Activated CD4-positive, alpha-beta T cell treated with anti-CD3 and anti-CD28 coated beads, Interleukin-2, amount 50 U/mL, for 16 hours (primary cell): ENCODE results near the gene STUB1.

Experiments used
- DNase-seq: peaks from one replicate; pipeline ENCODE4 v3.0.0-alpha.2; 2020

Gene STUB1

DNA sequence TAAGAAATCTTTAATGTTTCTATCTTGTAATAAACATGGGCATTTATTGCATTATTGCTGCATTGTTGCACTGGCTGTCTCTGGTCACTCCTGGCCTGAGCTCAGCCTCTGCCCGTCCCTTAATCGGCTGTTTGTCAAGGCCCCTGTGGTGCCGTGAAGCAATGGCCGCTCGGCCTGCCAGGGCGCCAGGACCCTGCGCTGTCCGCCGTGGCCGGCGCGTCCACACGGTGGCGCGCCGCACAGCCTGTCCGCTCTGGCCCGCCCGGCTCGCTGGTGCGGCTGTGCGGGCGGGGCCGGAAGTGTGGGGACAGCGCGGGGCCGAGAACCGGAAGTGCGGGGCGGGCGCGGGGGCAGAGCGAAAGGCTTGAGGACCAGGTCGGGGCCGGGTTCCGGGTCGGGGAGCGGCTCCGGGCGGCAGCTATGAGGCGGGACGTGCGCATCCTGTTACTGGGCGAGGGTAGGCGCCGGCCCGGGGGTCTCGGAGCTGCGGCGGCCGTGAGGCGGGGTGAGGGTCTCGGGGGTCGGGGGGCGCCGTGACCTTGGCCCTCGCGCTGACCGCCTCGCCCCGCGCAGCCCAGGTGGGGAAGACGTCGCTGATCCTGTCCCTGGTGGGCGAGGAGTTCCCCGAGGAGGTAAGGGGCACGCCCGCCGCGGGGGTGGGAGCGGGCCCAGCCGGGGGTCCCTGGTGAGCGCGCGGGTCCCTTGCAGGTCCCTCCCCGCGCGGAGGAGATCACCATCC is 12.3 kb upstream of the STUB1 start, which contains the start of gene RHOT2:
TSS of gene RHOT2 (plus strand) at position 353 of the 739 bp plus-strand sequence. CDS start at position 421, 68 bp downstream.
- peak; percentile 95 for DNase-seq

DNA sequence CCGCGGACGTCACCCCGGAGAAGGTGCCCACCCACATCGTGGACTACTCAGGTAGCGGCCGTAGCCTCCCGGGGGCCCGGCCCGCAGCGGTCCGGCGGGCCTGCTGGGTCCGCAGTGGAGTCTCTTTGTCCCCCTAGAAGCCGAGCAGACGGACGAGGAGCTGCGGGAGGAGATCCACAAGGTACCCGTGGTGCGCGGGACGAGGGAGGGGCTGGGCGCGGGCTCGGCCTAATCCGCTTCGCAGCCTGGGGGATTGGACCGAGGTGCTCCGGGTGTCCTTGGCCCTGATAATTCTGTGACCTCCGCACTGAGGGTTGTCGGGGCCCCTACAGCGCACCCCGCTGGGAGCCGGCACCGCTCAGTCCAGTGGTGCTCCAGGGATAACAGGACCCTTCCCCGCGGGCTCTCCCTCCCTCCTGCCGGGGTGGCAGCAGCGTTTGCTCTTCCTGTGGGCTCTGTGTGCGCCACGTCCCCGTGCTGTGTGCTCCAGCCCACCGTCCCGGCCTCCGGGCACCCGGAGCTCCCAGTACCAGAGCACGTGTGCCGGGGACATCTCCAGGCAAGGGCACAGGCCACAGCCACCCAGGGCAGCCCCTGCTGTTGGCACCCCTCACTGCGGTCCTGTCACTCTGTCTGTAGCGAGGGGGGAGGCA is 11.6 kb upstream of the STUB1 start:
- no peak for DNase-seq

DNA sequence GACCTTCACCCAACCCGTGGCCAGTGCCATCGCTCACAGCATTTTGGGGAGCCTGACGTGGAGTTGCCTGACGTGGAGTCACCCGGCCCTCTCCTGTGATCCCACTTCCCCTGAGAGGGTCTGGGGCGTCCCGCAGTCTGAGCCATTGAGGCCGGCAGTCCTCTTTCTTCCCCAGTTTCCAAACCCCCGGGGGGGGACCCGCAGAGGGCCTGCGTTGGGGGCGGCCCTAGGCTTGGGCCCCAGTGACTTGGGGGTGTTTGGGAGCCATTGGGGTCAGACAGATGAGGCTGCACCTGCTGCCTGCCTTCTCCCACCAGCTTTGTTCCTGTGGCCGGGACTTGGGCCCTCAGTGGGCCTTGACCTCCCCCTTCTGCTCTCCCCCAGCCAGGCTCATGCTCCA is 10.5 kb upstream of the STUB1 start:
- DNase-seq: no peak

DNA sequence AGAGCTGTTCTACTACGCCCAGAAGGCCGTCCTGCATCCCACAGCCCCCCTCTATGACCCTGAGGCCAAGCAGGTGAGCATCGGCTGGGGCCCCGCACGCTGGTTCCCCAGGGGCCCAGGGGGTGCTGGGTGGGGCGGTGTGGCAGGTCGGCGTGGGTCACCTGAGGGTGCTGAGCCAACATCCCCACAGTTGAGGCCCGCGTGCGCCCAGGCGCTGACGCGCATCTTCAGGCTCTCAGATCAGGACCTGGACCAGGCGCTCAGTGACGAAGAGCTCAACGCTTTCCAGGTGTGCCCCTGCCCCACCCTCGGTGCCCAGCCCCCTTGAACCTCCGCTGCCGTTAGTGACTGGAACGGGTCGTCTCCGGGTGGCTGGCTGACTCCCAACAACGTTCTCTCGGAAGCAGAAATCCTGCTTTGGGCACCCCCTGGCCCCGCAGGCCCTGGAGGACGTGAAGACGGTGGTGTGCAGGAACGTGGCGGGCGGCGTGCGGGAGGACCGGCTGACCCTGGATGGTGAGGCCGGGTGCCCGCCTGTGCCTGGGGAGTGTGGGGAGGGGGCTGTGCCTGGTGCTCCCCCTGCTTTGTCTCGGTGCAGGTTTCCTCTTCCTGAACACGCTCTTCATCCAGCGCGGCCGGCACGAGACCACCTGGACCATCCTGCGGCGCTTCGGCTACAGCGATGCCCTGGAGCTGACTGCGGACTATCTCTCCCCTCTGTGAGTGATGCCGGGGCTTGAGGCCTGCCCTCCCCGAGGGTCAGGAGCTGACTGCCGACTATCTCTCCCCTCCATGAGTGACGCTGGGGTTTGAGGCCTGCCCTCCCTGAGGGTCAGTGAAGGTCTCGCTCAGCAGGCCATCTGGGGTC is 9.5 kb upstream of the STUB1 start:
- no peak for DNase-seq

DNA sequence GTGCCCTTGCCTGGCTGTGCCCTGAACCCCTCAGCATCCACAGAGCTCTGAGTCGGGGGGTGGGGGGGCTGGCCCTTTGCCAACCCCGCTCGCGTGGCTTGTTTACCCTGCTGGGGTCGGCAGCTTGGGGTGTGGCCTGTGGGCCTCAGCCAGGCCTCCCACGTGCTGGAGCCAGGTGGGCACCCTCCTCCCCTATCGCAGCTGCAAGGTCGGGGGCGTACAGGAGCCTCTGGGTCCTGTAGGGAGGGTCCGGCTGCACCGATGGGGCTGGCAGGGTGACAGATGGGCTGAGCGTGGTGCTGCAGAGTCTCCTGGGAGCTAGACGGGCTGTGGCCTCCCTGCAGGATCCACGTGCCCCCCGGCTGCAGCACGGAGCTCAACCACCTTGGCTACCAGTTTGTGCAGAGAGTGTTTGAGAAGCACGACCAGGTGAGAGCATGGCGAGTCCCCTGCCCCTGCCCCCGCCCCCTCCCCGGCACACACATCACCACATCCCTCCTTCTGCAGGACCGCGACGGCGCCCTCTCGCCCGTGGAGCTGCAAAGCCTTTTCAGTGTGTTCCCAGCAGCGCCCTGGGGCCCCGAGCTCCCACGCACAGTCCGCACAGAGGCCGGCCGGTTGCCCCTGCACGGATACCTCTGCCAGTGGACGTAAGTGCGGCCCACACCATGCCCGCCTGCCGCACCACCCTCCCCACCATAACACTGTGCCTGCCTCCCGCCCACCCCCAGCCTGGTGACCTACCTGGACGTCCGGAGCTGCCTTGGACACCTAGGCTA is 8.7 kb upstream of the STUB1 start:
- no peak for DNase-seq

DNA sequence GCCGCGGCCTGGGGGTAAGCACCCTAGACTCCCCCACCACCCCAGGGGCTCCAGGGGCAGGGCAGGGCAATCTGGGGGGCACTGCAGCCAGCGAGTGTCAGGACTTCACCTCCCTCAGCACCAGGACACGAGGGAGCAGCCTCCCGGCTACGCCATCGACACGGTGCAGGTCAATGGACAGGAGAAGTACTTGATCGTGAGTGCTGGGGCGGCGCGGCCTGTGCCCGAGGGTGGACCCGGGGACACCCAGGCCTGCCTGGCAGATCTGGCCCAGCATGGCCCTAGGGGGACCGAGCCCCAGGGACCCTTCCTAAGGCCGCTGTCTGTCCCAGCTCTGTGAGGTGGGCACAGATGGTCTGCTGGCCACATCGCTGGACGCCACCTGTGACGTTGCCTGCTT is 7.8 kb upstream of the STUB1 start:
- no peak for DNase-seq

DNA sequence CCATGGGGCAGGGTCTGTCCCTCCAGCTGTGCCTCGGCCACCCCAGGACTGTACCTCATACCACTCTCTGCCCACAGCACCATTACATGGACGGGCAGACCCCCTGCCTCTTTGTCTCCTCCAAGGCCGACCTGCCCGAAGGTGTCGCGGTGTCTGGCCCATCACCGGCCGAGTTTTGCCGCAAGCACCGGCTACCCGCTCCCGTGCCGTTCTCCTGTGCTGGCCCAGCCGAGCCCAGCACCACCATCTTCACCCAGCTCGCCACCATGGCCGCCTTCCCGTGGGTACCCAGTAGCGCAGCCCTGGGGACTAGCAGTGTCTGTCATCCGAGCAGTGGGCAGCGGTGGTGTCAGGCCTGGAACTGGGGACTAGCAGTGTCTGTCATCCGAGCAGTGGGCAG is 7.4 kb upstream of the STUB1 start:
- DNase-seq: no peak

DNA sequence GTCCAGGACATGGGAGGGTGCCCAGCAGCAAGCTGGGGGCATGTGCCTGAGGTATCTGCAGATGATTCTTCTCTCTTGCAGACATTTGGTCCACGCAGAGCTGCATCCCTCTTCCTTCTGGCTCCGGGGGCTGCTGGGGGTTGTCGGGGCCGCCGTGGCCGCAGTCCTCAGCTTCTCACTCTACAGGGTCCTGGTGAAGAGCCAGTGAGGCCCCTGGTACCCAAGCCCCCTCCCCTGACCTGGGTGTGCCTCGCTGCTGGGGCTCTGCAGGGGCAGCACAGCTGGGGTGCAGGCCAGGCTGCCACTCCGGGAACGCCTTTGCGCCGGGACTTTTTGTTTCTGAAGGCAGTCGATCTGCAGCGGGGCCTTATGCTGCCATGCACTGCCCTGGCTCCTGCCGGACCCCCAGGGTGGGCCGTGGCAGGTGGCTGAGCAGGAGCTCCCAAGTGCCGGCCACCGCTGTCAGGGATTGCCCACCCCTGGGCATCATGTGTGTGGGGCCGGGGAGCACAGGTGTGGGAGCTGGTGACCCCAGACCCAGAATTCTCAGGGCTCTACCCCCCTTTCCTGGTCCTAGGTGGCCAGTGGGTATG is 6.7 kb upstream of the STUB1 start:
- no peak for DNase-seq

DNA sequence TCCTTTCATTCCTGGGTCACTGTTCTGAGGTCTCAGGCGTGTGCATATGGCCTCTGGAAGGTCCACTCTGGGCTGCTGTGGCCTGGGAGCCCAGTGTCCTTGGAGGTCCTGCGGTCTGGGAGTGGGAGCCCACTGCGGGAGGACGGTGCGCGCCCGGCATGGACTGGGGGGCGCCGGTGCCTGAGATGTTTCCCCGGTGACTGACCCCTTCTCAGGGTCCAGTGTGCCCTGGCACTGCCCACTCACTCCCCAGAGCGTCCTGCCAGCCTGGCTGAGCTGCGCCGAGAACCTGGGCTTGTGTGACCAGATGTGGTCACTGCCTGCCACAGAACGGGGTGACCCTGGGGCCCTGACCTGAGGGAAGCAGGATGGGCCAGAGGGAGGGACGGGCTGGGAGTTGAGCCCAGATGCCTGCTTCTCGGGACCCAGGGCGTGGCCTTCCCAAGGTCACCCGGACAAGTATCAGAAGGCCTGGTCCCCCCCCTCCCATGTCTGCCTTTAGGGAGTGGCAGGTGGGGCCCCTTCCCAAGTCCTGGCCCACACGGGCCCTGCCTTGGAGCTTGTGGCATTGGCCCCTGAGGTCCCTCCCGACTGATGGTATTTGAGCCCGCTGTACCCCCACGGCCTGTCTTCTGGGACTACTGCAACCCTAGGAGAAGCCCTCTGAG is 5.9 kb upstream of the STUB1 start:
- DNase-seq: no peak

DNA sequence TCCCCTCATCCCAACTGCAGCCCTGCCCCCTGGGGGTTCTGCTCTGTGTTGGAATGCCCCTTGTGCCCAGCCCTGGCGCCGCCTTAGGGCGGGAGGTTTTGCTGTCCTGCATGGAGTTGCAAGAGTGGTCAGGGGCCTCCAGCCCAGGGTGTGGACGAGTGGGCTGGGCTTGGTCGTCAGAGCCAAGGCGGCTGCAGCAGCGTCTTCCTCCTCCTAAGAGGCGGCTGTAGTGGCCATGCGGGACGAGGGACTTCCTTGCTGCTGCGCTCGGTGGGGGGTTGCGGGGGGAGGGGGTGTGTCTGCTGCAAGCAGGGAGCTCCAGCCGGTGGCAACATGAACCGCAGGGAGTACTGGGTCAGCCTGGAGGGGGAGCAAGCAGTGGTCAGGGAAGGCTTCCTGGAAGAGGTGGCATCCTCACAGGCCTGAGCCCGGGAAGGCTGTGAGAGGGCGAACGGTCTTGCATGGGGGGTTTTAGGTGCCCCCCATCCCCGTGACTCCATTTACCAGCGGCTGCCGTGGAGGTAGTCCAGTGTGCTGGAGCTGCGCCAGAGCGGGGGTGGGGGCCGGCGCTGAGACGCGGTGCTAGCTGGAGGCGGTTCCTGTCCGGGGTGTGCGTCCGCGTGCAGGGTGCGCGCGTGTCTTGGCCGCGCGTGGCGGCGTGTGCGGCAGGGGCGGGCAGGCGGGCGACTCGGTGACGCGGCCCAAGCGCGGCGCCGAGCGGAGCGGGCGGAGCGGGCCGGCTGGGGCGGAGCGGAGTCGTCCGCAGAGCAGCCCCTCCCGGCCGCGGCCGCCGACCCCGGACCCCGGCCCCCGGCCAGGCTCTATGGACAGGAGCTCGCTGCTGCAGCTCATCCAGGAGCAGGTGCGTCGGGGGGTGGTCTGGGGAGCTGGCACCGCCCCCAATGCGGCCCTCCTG is 5.0 kb upstream of the STUB1 start, which contains the start of gene RHBDL1:
TSS of gene RHBDL1 (plus strand) at position 704 of the 916 bp plus-strand sequence. CDS start at position 824, 120 bp downstream.
- no peak for DNase-seq

DNA sequence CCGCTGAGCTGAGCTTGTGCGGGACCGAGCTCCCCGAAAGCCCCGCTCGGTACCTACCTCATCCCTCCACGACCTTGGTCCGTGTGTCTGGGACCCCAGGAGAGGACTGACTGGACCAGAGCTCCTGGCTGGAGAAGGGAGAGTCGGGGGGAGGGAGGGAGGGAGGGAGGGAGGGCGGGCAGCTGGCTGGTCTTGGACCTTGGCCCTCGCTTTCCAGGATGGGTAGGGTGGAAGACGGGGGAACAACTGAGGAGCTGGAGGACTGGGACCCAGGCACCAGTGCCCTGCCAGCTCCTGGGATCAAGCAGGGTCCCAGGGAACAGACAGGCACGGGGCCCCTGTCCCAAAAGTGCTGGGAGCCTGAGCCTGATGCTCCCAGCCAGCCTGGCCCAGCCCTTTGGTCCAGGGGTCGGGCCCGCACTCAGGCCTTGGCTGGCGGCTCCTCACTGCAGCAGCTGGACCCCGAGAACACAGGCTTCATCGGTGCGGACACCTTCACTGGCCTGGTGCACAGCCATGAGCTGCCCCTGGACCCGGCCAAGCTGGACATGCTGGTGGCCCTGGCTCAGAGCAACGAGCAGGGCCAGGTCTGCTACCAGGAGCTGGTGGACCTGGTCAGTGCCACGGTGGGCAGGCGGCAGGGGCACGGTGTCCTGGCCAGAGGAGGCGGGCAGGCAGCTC is 4.2 kb upstream of the STUB1 start:
- DNase-seq: no peak

DNA sequence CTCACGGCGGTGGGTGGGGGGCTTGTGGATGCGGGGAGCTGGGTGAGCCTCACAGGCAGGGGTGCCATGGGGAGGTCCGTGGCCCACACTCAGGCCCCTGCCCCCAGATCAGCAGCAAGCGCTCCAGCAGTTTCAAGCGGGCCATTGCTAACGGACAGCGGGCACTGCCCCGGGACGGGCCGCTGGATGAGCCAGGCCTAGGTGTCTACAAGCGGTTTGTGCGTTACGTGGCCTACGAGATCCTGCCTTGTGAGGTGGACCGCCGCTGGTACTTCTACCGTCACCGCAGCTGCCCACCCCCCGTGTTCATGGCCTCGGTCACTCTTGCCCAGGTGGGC is 3.7 kb upstream of the STUB1 start:
- DNase-seq: no peak

DNA sequence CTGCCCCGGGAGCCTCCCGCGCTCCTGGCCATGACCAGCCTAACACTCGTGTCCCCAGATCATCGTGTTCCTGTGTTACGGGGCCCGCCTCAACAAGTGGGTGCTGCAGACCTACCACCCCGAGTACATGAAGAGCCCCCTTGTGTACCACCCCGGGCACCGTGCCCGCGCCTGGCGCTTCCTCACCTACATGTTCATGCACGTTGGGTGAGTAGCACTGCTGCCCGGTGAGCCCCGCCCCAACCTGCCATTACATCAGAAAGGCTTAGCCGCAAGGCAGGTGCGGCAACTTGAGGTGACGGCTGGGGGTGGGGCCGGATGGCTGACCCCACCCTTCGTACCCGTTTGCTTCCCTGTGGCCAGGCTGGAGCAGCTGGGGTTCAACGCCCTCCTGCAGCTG is 3.3 kb upstream of the STUB1 start:
- DNase-seq: no peak

DNA sequence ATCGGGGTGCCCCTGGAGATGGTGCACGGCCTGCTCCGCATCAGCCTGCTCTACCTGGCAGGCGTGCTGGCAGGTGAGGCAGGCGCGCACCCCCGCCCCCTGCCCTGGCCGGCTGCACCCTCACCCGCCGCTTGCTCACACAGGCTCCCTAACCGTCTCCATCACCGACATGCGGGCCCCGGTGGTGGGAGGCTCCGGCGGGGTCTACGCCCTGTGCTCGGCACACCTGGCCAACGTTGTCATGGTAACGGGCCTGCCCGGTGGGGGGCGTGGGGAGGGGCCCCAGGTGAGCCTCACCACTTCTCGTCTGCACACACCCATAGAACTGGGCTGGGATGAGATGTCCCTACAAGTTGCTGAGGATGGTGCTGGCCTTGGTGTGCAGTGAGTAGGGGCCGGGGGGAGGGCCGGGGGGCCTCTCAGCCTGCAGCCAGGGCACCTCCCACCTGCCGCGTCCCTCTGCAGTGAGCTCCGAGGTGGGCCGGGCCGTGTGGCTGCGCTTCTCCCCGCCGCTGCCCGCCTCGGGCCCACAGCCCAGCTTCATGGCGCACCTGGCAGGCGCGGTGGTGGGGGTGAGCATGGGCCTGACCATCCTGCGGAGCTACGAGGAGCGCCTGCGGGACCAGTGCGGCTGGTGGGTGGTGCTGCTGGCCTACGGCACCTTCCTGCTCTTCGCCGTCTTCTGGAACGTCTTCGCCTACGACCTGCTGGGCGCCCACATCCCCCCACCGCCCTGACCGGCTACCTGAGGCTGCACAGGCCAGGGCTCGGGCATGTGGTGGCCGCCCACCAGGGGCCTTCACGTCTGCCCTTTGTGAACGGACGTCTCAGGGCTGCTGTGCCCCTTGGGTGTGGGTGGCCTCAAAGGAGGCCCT is 2.7 kb upstream of the STUB1 start:
- no peak for DNase-seq

DNA sequence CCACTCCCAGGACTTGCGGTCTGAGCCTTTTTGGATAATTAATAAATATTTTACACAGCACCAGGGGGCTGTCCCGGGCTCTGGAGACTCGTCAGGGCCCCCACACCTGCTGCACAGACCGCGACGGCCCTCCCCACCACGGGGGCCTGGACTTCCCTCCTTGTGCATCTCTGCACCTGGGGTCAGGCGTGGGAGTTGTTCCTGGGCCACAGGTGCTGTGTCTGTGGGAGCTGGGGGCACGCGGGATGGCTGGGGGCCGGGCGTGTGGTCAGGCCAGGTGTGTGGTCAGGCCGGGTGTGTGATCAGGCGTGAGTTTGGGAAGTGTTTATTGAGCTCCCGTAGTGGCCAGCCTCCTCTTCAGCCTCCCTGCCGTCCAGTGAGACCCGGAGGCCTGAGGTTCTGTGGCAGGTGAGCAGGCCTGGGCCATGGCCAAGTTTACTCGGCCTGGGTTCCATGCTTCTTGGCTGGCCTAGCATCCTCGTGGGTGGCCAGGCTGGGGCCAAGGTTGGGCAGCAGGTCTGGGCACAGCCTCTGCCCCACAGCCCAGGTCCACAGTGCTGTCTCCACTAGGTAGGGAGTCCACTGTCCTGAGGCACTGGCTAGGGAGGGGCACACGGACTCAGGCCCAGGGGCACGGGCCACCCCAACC is 1.9 kb upstream of the STUB1 start:
- no peak for DNase-seq

DNA sequence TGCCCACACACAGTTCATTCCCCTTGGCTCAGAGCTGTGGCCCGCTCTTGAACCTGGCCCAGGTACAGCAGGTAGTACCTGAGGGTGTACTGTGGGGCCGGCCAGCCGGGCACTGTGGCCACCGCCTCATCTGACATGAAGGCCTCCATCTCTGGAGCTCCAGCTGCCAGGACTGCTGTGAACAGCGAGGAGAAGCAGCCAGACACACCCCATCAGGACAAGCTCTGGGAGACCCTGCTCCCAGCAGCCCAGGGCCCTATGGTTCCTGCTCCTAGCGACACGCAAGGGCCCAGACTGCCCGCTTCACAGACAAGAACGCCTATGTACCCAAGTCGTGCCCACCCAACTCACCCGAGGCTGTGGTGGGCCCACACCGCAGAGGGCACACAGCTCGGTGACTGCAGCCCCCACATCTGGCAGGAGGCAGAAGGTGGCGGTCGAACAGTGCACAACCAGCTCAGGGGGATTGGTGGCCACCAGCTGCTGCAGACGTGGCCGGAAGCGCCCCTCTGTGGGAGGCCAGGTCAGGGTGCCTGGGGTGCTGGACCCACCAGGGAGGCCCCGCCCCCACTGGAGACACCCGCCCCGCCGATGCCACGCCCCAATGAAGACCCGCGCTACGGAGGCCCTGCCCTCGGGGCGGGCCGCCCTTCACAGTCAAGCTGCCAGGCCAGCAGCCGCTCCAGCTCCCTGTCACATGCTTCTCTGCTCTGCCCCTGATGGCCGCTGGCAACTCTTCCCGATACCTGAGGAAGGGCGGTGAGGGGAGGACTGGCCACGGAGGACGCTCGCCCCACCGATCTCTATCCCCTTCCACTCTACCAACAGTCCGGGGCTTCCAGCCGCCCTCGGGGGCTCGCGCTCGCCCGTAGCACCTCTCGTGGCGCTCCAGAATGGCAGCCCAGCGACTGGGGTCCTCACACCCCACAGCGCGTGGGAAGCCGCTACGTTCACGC is 1.1 kb upstream of the STUB1 start:
- peak; percentile 65 for DNase-seq

DNA sequence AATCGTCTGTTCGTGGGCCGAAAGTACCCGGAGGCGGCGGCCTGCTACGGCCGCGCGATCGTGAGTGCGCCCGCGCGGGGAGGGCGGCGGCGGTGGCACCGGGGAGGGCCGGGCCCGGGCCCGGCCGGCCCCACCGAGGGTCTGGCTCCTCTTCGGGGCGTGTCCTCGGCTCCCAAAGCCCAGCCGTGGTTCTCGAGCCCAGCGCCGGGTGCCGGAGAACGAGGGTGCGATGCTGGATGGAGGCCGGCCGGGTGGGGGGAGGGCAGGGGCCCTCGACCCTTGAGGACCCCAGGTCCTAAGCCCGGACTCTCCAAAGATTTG is 375 bp downstream of the STUB1 start:
- no peak for DNase-seq
